Testis (tissue), 2 donors: ENCODE measurements around the gene NTF4.

Source experiments
- POLR2A ChIP-seq: fragments of 450-650 bp; IDR thresholded peaks from one replicate; pipeline ENCODE4 v1.6.1; 2017; ENCODE audit warnings: antibody characterized with exemption, mild to moderate bottlenecking, moderate library complexity
- TF ChIP-seq, protein P1 (sequence below), 3 experiments: fragments of 450-650 bp in 2 of 3; fragments of 200-600 bp in 1 of 3; sonication (generic) in 1 of 3; IDR thresholded peaks; one replicate each; pipeline ENCODE4 v1.5.1; 2016 to 2019; ENCODE audit warnings: antibody characterized with exemption in 3 of 3, mild to moderate bottlenecking in 2 of 3, moderate library complexity in 1 of 3

DNA sequence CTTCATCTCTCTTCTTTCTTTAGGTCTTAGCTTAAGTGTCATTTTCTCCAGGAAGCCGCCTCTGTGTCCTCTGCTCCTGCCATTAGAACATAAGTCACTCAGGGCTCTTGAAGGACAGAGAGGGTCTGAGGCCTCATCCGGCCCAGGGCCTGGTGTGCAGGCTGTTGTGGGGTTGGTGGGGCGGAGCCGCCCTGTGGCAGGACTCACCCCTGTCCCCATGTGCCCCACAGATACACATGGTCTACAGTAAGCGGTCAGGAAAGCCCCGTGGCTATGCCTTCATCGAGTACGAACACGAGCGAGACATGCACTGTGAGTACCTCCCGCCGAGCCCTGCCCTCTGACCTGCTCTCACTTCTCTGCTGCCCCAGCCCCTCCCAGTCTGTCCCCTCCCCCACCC is 36.5 kb upstream of the NTF4 start:
- TF ChIP-seq, protein P1, sequence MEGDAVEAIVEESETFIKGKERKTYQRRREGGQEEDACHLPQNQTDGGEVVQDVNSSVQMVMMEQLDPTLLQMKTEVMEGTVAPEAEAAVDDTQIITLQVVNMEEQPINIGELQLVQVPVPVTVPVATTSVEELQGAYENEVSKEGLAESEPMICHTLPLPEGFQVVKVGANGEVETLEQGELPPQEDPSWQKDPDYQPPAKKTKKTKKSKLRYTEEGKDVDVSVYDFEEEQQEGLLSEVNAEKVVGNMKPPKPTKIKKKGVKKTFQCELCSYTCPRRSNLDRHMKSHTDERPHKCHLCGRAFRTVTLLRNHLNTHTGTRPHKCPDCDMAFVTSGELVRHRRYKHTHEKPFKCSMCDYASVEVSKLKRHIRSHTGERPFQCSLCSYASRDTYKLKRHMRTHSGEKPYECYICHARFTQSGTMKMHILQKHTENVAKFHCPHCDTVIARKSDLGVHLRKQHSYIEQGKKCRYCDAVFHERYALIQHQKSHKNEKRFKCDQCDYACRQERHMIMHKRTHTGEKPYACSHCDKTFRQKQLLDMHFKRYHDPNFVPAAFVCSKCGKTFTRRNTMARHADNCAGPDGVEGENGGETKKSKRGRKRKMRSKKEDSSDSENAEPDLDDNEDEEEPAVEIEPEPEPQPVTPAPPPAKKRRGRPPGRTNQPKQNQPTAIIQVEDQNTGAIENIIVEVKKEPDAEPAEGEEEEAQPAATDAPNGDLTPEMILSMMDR (IDR thresholded peaks at IDR 0.05) = no peak
- TF ChIP-seq POLR2A = no peak
